Neutrophil (primary cell): ENCODE measurements around the gene CYFIP2.

Experiments
- H3K27ac ChIP-seq: fragments of 200-600 bp; sonication (generic); 2 replicates; pipeline ENCODE4 v1.5.1; 2016; ENCODE audit warnings: mild to moderate bottlenecking, moderate library complexity
- H3K27me3 ChIP-seq: fragments of 200-600 bp; sonication (generic); 2 replicates; pipeline ENCODE4 v1.6.0; 2016; ENCODE audit warnings: mild to moderate bottlenecking
- H3K36me3 ChIP-seq: fragments of 200-600 bp; sonication (generic); 2 replicates; pipeline ENCODE4 v1.5.1; 2017
- H3K4me1 ChIP-seq, 2 experiments: fragments of 200-600 bp in 1 of 2; sonication (generic) in 1 of 2; 1 replicate in 1 of 2; 2 replicates in 1 of 2; pipeline versions ENCODE4 v1.5.1 to v1.6.1; 2013 to 2016; ENCODE audit warnings: low read depth in 1 of 2, low read length in 1 of 2, mild to moderate bottlenecking in 1 of 2, moderate library complexity in 1 of 2; ENCODE audit not compliant: control insufficient read depth in 1 of 2, insufficient read depth in 1 of 2
- H3K4me3 ChIP-seq, 2 experiments: fragments of 200-600 bp in 1 of 2; sonication (generic) in 1 of 2; 1 replicate in 1 of 2; 2 replicates in 1 of 2; pipeline ENCODE4 v1.5.1; 2013 to 2016; ENCODE audit warnings: low read depth in 1 of 2, low read length in 1 of 2, mild to moderate bottlenecking in 1 of 2, moderate library complexity in 1 of 2
- H3K9me3 ChIP-seq: fragments of 200-600 bp; sonication (generic); 2 replicates; pipeline ENCODE4 v1.5.1; 2016
- TF ChIP-seq, protein P1 (sequence below): fragments of 200-600 bp; sonication (generic); IDR thresholded peaks from 2 replicates; pipeline ENCODE4 v1.5.1; 2016; ENCODE audit warnings: antibody characterized with exemption

CYFIP2 gene

DNA sequence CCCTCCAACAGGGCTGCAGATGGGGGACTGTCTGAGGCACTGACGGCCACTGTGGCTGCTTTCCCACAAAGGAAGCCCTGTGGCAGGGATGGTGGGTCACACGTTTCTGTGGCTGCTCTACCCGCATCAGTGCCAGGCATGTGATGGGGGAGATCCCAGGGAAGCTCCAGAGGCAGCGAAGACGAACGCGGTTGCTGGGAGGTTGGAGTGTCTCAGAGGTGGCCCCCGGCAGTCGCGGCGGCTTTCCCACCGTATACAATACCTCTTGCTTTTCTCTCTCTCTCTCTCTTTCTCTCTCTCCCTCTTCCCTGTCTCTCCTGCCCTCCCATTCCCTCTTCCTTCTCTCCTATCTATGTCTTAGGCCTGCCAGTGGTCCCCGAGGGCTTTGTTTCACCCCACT, 56.7 kb downstream of the CYFIP2 start:
- peaks cover 97% of the 10 kb centered on the region for H3K36me3 ChIP-seq
- no peaks in the 10 kb centered on the region for H3K27me3 ChIP-seq
- H3K4me1 ChIP-seq = peaks cover 32 to 35% of the 10 kb centered on the region in 2 experiments
- no peak overlapping the region for H3K27ac ChIP-seq
- TF ChIP-seq, protein P1, sequence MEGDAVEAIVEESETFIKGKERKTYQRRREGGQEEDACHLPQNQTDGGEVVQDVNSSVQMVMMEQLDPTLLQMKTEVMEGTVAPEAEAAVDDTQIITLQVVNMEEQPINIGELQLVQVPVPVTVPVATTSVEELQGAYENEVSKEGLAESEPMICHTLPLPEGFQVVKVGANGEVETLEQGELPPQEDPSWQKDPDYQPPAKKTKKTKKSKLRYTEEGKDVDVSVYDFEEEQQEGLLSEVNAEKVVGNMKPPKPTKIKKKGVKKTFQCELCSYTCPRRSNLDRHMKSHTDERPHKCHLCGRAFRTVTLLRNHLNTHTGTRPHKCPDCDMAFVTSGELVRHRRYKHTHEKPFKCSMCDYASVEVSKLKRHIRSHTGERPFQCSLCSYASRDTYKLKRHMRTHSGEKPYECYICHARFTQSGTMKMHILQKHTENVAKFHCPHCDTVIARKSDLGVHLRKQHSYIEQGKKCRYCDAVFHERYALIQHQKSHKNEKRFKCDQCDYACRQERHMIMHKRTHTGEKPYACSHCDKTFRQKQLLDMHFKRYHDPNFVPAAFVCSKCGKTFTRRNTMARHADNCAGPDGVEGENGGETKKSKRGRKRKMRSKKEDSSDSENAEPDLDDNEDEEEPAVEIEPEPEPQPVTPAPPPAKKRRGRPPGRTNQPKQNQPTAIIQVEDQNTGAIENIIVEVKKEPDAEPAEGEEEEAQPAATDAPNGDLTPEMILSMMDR = no peak
- H3K9me3 ChIP-seq = peaks cover 2% of the 10 kb centered on the region
- H3K4me3 ChIP-seq = no peak overlapping the region

DNA sequence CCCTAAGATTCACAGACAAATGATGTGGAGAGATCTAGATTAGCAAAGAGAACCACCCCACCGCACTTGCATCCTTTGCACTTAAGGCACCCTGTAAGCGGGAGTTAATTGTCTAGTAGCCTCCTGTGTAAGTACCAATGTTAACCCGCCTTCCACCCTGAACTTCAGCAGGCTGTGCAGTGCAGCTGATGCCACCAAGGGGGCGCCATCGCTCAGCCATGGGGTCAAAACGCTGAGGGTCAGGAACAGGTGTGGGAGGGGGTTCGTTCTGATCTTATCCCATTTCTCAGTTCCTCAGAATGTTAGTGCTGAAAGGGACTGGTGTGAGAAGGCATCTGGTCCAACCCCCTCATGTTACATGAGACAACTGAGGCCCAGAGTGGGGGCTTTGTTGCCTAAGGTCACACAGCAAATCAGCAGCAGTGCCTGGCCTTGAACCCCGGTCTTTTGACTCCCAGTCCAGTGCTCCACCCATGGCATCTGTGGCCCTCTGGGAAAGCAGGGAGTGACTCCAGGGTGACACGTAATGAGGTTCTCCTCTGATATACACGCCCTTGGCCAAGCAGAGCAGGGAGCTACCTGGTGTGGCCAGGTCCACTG, 57.3 kb downstream of the CYFIP2 start:
- Histone ChIP-seq H3K4me1 (peaks cover 38 to 42% of the 10 kb centered on the region in 2 experiments), H3K36me3 (peaks cover 91% of the 10 kb centered on the region), H3K27me3 (no peaks in the 10 kb centered on the region), H3K27ac (no peak overlapping the region), H3K4me3 (no peak overlapping the region), H3K9me3 (peaks cover 2% of the 10 kb centered on the region)
- TF ChIP-seq, protein P1 = no peak

DNA sequence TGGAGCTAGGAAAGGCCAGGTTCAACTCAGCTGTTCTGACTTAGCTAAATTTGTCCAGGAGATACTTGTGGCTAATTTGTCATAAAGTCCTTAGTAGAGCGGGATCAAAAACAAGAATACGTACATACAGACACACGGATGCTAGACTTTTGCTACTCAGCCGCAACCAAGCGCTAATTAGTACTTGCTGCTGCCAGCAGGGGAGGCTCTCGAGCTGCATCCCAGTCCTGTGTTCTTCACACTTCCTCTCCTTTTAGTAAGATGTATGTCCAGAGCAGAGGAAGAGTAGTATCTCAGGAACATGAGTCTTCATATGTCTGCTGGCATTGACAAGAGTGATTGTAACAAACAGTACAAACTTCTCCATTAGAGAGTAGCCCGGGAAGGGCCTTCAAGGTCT, 58.3 kb downstream of the CYFIP2 start:
- TF ChIP-seq, protein P1 = peak; percentile 44
- H3K27ac ChIP-seq = peak overlapping the region; percentile 11
- H3K27me3 ChIP-seq = no peaks in the 10 kb centered on the region
- peaks cover 2% of the 10 kb centered on the region for H3K9me3 ChIP-seq
- H3K4me3 ChIP-seq = no peak overlapping the region
- peaks cover 87% of the 10 kb centered on the region for H3K36me3 ChIP-seq
- peaks cover 48% of the 10 kb centered on the region in 2 experiments for H3K4me1 ChIP-seq

DNA sequence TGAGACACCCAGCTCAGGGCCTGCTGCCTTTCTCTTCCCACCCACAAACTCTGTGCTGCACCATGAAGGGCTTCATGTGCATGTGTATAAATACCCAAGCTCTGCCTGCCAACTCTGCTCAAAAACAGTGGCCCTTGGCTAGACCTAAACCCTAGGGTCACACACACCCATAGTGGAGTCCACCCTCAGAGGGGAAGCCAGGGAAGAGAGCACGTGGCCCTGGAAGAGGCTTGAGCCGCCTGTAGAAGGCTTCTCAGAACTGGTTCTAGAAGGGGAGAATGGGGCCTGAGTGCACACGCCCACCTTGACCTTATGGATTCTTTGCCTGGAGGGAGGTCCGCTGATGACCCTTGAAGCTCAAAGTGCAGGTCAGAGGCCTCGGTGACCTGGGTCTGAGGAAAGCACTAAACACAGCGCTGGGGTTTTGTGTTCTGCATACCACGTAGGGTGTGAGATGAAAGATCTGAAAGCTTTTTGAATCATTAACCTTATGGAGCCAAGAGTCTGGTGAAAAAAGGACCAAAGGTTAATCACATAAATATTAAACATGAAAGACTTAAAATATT, 60.6 kb downstream of the CYFIP2 start:
- peak overlapping the region; percentile 93 for H3K27ac ChIP-seq
- peaks cover 2% of the 10 kb centered on the region for H3K9me3 ChIP-seq
- TF ChIP-seq, protein P1 = no peak
- peaks cover 31 to 35% of the 10 kb centered on the region in 2 experiments for H3K4me1 ChIP-seq
- peaks cover 87% of the 10 kb centered on the region for H3K36me3 ChIP-seq
- H3K27me3 ChIP-seq = no peaks in the 10 kb centered on the region
- no peak overlapping the region for H3K4me3 ChIP-seq

DNA sequence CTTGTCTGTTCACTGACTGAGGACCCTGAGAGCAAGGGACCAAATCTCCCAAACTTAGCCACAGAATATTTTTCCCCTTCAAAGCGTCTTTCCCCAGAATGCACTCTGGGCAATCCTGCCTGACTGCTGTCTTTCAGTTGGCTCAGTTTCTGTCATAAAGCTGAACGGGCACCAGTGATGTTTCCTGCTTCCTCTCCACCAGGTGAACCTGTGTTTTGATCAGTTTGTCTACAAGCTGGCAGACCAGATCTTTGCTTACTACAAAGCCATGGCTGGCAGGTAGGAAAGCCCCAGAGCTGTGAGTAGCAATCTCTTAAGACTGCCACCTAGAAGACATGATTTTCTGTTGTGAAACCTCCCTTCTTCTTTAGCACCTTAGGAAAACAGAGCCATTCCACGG, 61.8 kb downstream of the CYFIP2 start:
- H3K4me3 ChIP-seq = peak overlapping the region; percentile 5 to 35
- peak overlapping the region; percentile 93 for H3K27ac ChIP-seq
- H3K36me3 ChIP-seq = peaks cover 87% of the 10 kb centered on the region
- peaks cover 2% of the 10 kb centered on the region for H3K9me3 ChIP-seq
- no peaks in the 10 kb centered on the region for H3K27me3 ChIP-seq
- TF ChIP-seq, protein P1 = no peak
- peaks cover 28 to 33% of the 10 kb centered on the region in 2 experiments for H3K4me1 ChIP-seq
